ENCODE results near the gene CARD11.
"Not testable (repeated sequence)": the region's sequence is repeated elsewhere in the genome, so short reads cannot be mapped to it uniquely, and the experiment has no call there.

The CARD11 gene

GRCh38 chr7:2959828-2960599, 83.7 kb downstream of the CARD11 start:
- TF ChIP-seq CTCF (IDR thresholded peaks at IDR 0.05; ENCODE audit: insufficient read depth, missing control alignments): no peak
- FAIRE-seq: no peak
- DNase-seq (ENCODE audit: insufficient read length, low spot score): no peak

- DNase-seq (ENCODE audit: insufficient read length, low spot score) (no peak), FAIRE-seq (no peak)
- no peak for TF ChIP-seq CTCF (IDR thresholded peaks at IDR 0.05; ENCODE audit: insufficient read depth, missing control alignments)
These were observed 84.5 kb downstream of the CARD11 start for GRCh38 chr7:2959103-2959680.

GRCh38 chr7:2958416-2959102, 85.1 kb downstream of the CARD11 start:
- no peak for TF ChIP-seq CTCF (IDR thresholded peaks at IDR 0.05; ENCODE audit: insufficient read depth, missing control alignments)
- DNase-seq (ENCODE audit: insufficient read length, low spot score) (no peak), FAIRE-seq (no peak)

GRCh38 chr7:2957369-2957727, 86.3 kb downstream of the CARD11 start:
- not testable (repeated sequence) for FAIRE-seq; DNase-seq (ENCODE audit: insufficient read length, low spot score)

- no peak for TF ChIP-seq CTCF (IDR thresholded peaks at IDR 0.05; ENCODE audit: insufficient read depth, missing control alignments)
- FAIRE-seq: no peak
- DNase-seq (ENCODE audit: insufficient read length, low spot score): no peak
These were observed 86.9 kb downstream of the CARD11 start for GRCh38 chr7:2956526-2957368.

- FAIRE-seq (no peak), DNase-seq (ENCODE audit: insufficient read length, low spot score) (no peak)
- TF ChIP-seq CTCF (IDR thresholded peaks at IDR 0.05; ENCODE audit: insufficient read depth, missing control alignments): no peak
These were observed 87.6 kb downstream of the CARD11 start for GRCh38 chr7:2956076-2956475.

GRCh38 chr7:2955269-2955668, 88.4 kb downstream of the CARD11 start:
- no peak for TF ChIP-seq CTCF (IDR thresholded peaks at IDR 0.05; ENCODE audit: insufficient read depth, missing control alignments)
- no peak for FAIRE-seq

More at GRCh38 chr7:2955269-2955668, 88.4 kb downstream of the CARD11 start:
- no peak for DNase-seq (ENCODE audit: insufficient read length, low spot score)
